B cell (primary cell): ENCODE measurements around the gene KCTD20. TPM values are rescaled to one million over a fixed set of nuclear protein-coding genes. Genes with fewer than 3 reads are reported as not detected.

Experiments used
- polyA plus RNA-seq: library from polyadenylated mRNA; depleted of rRNA; stranded (reverse); fragments of >200 nt; gene quantifications from 2 replicates; pipeline ENCODE4 v1.2.3, GENCODE V29; 2012
- small RNA-seq: library from RNA; depleted of rRNA; stranded (forward); fragments of <200 nt; gene quantifications from one replicate; pipeline ENCODE3, GENCODE V24; 2012; ENCODE audit warnings: low replicate concordance, low read depth; ENCODE audit not compliant: insufficient read length
- total RNA-seq, 2 donors: library from RNA; stranded (reverse); fragments of 120-200 nt in 1 of 2; gene quantifications; 1 replicate in 1 of 2; 2 replicates in 1 of 2; pipeline versions ENCODE4 v1.2.3 to v1.2.4, GENCODE V29; 2013 to 2022

Gene KCTD20
- total and polyA plus RNA-seq, 2 donors (not counting 1 experiment from before 2014, with no cell fraction given), result 19.5 to 37.5 TPM

Small RNA genes within 50 kb of the gene (small RNA-seq; reads per million reads assigned to genes)
- gene RN7SL502P, result not detected

Other genes starting within 250 kb of the KCTD20 start
- 29.4 and 29.5 TPM in 2 replicates for gene BRPF3, start 246.3 kb upstream of the KCTD20 start, total RNA-seq
- 17.1 and 17.6 TPM in 2 replicates for gene BRPF3, start 246.3 kb upstream of the KCTD20 start, polyA plus RNA-seq
- 0.12 and 0.32 TPM in 2 replicates for gene PNPLA1, start 172.9 kb upstream of the KCTD20 start, total RNA-seq
- 0.10 TPM in 1 of 2 replicates, not detected in the other for gene PNPLA1, start 172.9 kb upstream of the KCTD20 start, polyA plus RNA-seq
- 0.10 TPM in 1 of 2 replicates, not detected in the other for gene BNIP5, start 106.1 kb upstream of the KCTD20 start, total RNA-seq
- gene BNIP5, start 106.1 kb upstream of the KCTD20 start, polyA plus RNA-seq, result 0.06 and 0.09 TPM in 2 replicates
- gene ETV7, start 55.3 kb upstream of the KCTD20 start, total RNA-seq, result 0.46 and 0.96 TPM in 2 replicates
- gene ETV7, start 55.3 kb upstream of the KCTD20 start, polyA plus RNA-seq, result 0.79 and 2.0 TPM in 2 replicates
- 0.27 and 0.52 TPM in 2 replicates for gene PXT1, start 146 bp upstream of the KCTD20 start, total RNA-seq
- 0.09 TPM in 1 of 2 replicates, not detected in the other for gene PXT1, start 146 bp upstream of the KCTD20 start, polyA plus RNA-seq
- 67.4 and 71.8 TPM in 2 replicates for gene STK38, start 104.5 kb downstream of the KCTD20 start, total RNA-seq
- 26.1 and 29.7 TPM in 2 replicates for gene STK38, start 104.5 kb downstream of the KCTD20 start, polyA plus RNA-seq
- 316 and 331 TPM in 2 replicates for gene SRSF3, start 151.4 kb downstream of the KCTD20 start, total RNA-seq
- gene SRSF3, start 151.4 kb downstream of the KCTD20 start, polyA plus RNA-seq, result 642 and 851 TPM in 2 replicates
- gene CDKN1A, start 235.7 kb downstream of the KCTD20 start, total RNA-seq, result 45.5 and 47.2 TPM in 2 replicates
- gene CDKN1A, start 235.7 kb downstream of the KCTD20 start, polyA plus RNA-seq, result 352 and 542 TPM in 2 replicates